ENCODE data around the gene SORCS2. TPM values are rescaled to one million over a fixed set of nuclear protein-coding genes. Genes with fewer than 3 reads are reported as not detected.
A peak's percentile ranks its signal among the peaks of the same experiment; 100 is the strongest.

The SORCS2 gene
- total and polyA plus RNA-seq, 2 experiments from 2014 or later = 0.38 to 1.4 TPM

- Histone ChIP-seq H3K4me3 (no peak overlapping the region), H3K4me2 (ENCODE audit: unreplicated experiment) (no peak overlapping the region), H3K9me2 (ENCODE audit: insufficient read depth) (no peaks in the 10 kb centered on the region), H2AFZ (no peak overlapping the region), H3K27me3 (replicated peaks; ENCODE audit: insufficient read depth) (peaks cover 55% of the 10 kb centered on the region), H4K20me1 (ENCODE audit: insufficient read depth) (no peaks in the 10 kb centered on the region), H3K36me3 (ENCODE audit: low read depth) (no peaks in the 10 kb centered on the region), H3K79me2 (ENCODE audit: insufficient read depth) (no peaks in the 10 kb centered on the region), H3K27ac (no peak overlapping the region), H3F3A (ENCODE audit: insufficient read depth) (no peaks in the 10 kb centered on the region), H3K9ac (no peak overlapping the region), H3K4me1 (ENCODE audit: insufficient read depth) (no peaks in the 10 kb centered on the region; the same call in 1 of the 2 replicates), H3K9me3 (ENCODE audit: low read depth) (no peaks in the 10 kb centered on the region)
- 58 to 69% methylated on average over 9 of the region's 9 CpGs for WGBS, 2 experiments (ENCODE audit: low coverage in 1 of 2, low lambda C conversion rate in 2 of 2, missing lambda C conversion rate in 2 of 2)
- no peak for DNase-seq
- in situ Hi-C loops (cut with MboI) = no loop called here
- no peak for TF ChIP-seq EZH2phosphoT487 (IDR thresholded peaks at IDR 0.05; ENCODE audit: insufficient read depth, low read depth)
- no peak for TF ChIP-seq EZH2 (IDR thresholded peaks at IDR 0.05; ENCODE audit: insufficient read depth, poor library complexity, severe bottlenecking)
Observed at GRCh38 chr4:7379186-7379585, 186.8 kb downstream of the SORCS2 start.

GRCh38 chr4:7379719-7380118 is 187.4 kb downstream of the SORCS2 start:
- no peak for TF ChIP-seq EZH2 (IDR thresholded peaks at IDR 0.05; ENCODE audit: insufficient read depth, poor library complexity, severe bottlenecking)
- in situ Hi-C loops (cut with MboI) = no loop called here

GRCh38 chr4:7381221-7381889 is 189.0 kb downstream of the SORCS2 start:
- TF ChIP-seq EZH2phosphoT487 (IDR thresholded peaks at IDR 0.05; ENCODE audit: insufficient read depth, low read depth) = no peak
- TF ChIP-seq EZH2 (IDR thresholded peaks at IDR 0.05; ENCODE audit: insufficient read depth, poor library complexity, severe bottlenecking) = no peak
- no peaks in the 10 kb centered on the region for H3K9me2 ChIP-seq (ENCODE audit: insufficient read depth)
- H3F3A ChIP-seq (ENCODE audit: insufficient read depth) = no peaks in the 10 kb centered on the region
- peak; percentile 64 for DNase-seq
- H3K4me2 ChIP-seq (ENCODE audit: unreplicated experiment) = no peak overlapping the region
- H3K27me3 ChIP-seq (replicated peaks; ENCODE audit: insufficient read depth) = peaks cover 50% of the 10 kb centered on the region
- no peak overlapping the region for H3K9ac ChIP-seq
- H3K27ac ChIP-seq = no peak overlapping the region
- WGBS, 2 experiments (ENCODE audit: low coverage in 1 of 2, low lambda C conversion rate in 2 of 2, missing lambda C conversion rate in 2 of 2) = 1 to 12% methylated on average over 8 to 9 of the region's 9 CpGs
- in situ Hi-C loops (cut with MboI) = no loop called here
- no peaks in the 10 kb centered on the region for H4K20me1 ChIP-seq (ENCODE audit: insufficient read depth)
- H3K36me3 ChIP-seq (ENCODE audit: low read depth) = no peaks in the 10 kb centered on the region
- H3K4me1 ChIP-seq (ENCODE audit: insufficient read depth) = no peaks in the 10 kb centered on the region; the same call in 1 of the 2 replicates
- H2AFZ ChIP-seq = no peak overlapping the region
- no peak overlapping the region for H3K4me3 ChIP-seq
- no peaks in the 10 kb centered on the region for H3K9me3 ChIP-seq (ENCODE audit: low read depth)
- H3K79me2 ChIP-seq (ENCODE audit: insufficient read depth) = no peaks in the 10 kb centered on the region

More at GRCh38 chr4:7379719-7380118, 187.4 kb downstream of the SORCS2 start:
- Histone ChIP-seq H3K4me2 (ENCODE audit: unreplicated experiment) (no peak overlapping the region), H4K20me1 (ENCODE audit: insufficient read depth) (no peaks in the 10 kb centered on the region), H3F3A (ENCODE audit: insufficient read depth) (no peaks in the 10 kb centered on the region), H3K9me3 (ENCODE audit: low read depth) (no peaks in the 10 kb centered on the region), H3K79me2 (ENCODE audit: insufficient read depth) (no peaks in the 10 kb centered on the region), H2AFZ (no peak overlapping the region), H3K4me1 (ENCODE audit: insufficient read depth) (no peaks in the 10 kb centered on the region; the same call in 1 of the 2 replicates), H3K4me3 (no peak overlapping the region), H3K27ac (no peak overlapping the region), H3K36me3 (ENCODE audit: low read depth) (no peaks in the 10 kb centered on the region), H3K9ac (no peak overlapping the region), H3K9me2 (ENCODE audit: insufficient read depth) (no peaks in the 10 kb centered on the region), H3K27me3 (replicated peaks; ENCODE audit: insufficient read depth) (peaks cover 55% of the 10 kb centered on the region)
- 50 to 55% methylated on average over 6 of the region's 6 CpGs for WGBS, 2 experiments (ENCODE audit: low coverage in 1 of 2, low lambda C conversion rate in 2 of 2, missing lambda C conversion rate in 2 of 2)
- no peak for DNase-seq

GRCh38 chr4:7381890-7382633 is 189.7 kb downstream of the SORCS2 start:
- 60 to 65% methylated on average over 9 of the region's 9 CpGs for WGBS, 2 experiments (ENCODE audit: low coverage in 1 of 2, low lambda C conversion rate in 2 of 2, missing lambda C conversion rate in 2 of 2)
- Histone ChIP-seq H3K27ac (no peak overlapping the region), H3K36me3 (ENCODE audit: low read depth) (no peaks in the 10 kb centered on the region), H3F3A (ENCODE audit: insufficient read depth) (no peaks in the 10 kb centered on the region), H3K79me2 (ENCODE audit: insufficient read depth) (no peaks in the 10 kb centered on the region), H3K4me2 (ENCODE audit: unreplicated experiment) (no peak overlapping the region), H3K4me1 (ENCODE audit: insufficient read depth) (no peaks in the 10 kb centered on the region; the same call in 1 of the 2 replicates), H3K4me3 (no peak overlapping the region), H2AFZ (no peak overlapping the region), H3K27me3 (replicated peaks; ENCODE audit: insufficient read depth) (peaks cover 49% of the 10 kb centered on the region), H3K9me3 (ENCODE audit: low read depth) (no peaks in the 10 kb centered on the region), H3K9ac (no peak overlapping the region), H3K9me2 (ENCODE audit: insufficient read depth) (no peaks in the 10 kb centered on the region), H4K20me1 (ENCODE audit: insufficient read depth) (no peaks in the 10 kb centered on the region)
- in situ Hi-C loops (cut with MboI) = no loop called here
- DNase-seq = no peak
- TF ChIP-seq EZH2phosphoT487 (IDR thresholded peaks at IDR 0.05; ENCODE audit: insufficient read depth, low read depth) = no peak
- no peak for TF ChIP-seq EZH2 (IDR thresholded peaks at IDR 0.05; ENCODE audit: insufficient read depth, poor library complexity, severe bottlenecking)

Measured in GM23248 (cell line).